GM06990 (cell line): ENCODE measurements around the gene PTPN6.

Source experiments
- DNase-seq: peaks from one replicate; pipeline ENCODE4 v3.0.0-alpha.2; 2011; ENCODE audit not compliant: insufficient read length; ENCODE audit errors: extremely low read depth
- H3K27me3 ChIP-seq: replicated peaks from 2 replicates; pipeline ENCODE4 v1.6.0; 2011; ENCODE audit warnings: low read length; ENCODE audit not compliant: control insufficient read depth, insufficient read depth
- H3K36me3 ChIP-seq: 2 replicates; pipeline ENCODE4 v1.5.1; 2011; ENCODE audit warnings: low read length; ENCODE audit not compliant: control insufficient read depth, insufficient read depth
- H3K4me3 ChIP-seq: replicated peaks from 2 replicates; pipeline ENCODE4 v1.5.1; 2011; ENCODE audit warnings: low read depth, mild to moderate bottlenecking, control low read depth, low read length
- TF ChIP-seq, protein P1 (sequence below): IDR thresholded peaks from 2 replicates; pipeline ENCODE4 v1.5.1; 2011; ENCODE audit warnings: low read length, control low read depth, mild to moderate bottlenecking, inconsistent platforms; ENCODE audit not compliant: insufficient read depth, poor library complexity, severe bottlenecking

Gene PTPN6

DNA sequence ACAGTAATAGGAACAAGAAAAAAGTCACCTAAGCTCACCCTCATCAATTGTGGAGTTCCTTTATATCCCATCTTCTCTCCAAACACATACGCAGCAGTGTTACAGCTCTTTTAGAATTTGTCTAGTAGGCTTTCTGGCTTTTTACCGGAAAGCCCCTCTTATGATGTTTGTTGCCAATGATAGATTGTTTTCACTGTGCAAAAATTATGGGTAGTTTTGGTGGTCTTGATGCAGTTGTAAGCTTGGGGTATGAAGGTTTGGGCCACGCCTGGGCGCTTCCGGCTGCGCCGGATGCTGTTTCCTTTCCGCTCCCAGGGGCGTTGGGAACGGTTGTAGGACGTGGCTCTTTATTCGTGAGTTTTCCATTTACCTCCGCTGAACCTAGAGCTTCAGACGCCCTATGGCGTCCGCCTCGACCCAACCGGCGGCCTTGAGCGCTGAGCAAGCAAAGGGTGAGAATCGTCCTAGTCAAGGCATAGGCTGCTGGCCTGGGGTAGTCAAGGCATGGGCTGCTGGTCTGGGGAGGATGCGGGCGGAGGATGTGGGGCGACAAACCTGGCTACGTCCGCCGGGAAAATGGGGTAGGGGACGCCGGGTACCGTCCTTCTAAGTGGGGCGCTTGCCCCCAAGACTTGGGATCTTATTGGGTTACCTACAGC lies 7.3 kb upstream of the PTPN6 start, which contains the start of the genes C12orf57 and RNU7-1:
Gene C12orf57 (plus strand): TSS at position 301 of the 659 bp plus-strand sequence. CDS start 100 bp downstream, at position 401.
Gene RNU7-1 (plus strand): TSS at position 95 of the 659 bp plus-strand sequence.
- TF ChIP-seq, protein P1, sequence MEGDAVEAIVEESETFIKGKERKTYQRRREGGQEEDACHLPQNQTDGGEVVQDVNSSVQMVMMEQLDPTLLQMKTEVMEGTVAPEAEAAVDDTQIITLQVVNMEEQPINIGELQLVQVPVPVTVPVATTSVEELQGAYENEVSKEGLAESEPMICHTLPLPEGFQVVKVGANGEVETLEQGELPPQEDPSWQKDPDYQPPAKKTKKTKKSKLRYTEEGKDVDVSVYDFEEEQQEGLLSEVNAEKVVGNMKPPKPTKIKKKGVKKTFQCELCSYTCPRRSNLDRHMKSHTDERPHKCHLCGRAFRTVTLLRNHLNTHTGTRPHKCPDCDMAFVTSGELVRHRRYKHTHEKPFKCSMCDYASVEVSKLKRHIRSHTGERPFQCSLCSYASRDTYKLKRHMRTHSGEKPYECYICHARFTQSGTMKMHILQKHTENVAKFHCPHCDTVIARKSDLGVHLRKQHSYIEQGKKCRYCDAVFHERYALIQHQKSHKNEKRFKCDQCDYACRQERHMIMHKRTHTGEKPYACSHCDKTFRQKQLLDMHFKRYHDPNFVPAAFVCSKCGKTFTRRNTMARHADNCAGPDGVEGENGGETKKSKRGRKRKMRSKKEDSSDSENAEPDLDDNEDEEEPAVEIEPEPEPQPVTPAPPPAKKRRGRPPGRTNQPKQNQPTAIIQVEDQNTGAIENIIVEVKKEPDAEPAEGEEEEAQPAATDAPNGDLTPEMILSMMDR: no peak
- DNase-seq: peak; percentile 98
- H3K27me3 ChIP-seq: no peaks in the 10 kb centered on the region

DNA sequence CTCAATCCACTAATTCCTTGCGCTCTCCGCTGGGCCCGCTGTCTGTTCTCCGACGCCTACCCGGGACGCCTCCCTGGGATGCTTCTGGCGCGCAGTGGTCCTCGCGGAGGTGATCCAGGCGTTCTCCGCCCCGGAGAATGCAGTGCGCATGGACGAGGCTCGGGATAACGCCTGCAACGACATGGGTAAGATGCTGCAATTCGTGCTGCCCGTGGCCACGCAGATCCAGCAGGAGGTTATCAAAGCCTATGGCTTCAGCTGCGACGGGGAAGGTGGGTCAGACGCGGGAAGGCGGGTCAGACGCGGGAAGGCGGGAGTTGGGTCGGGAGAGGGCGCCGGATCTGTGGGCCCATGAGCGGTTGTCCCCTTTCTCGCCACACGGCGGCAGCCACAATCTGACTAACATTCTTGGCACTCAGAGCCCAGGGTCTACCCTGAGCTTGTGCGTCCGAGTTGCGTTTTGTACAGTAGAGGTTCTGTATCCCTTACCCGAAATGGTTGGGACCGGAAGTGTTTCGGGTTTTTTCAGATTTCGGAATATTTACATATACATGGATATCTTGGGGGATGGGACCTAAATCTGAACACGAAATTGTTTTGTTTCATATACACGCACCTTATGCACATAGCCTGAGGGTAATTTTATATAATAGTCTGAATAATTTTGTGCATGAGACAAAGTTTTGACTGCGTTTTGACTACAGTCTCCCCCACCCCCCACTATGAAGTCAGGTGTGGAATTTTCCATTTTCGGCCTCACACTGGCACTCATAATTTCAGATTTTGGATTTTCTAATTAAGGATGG lies 6.6 kb upstream of the PTPN6 start:
- TF ChIP-seq, protein P1: peak; percentile 95
- H3K27me3 ChIP-seq: no peaks in the 10 kb centered on the region
- H3K4me3 ChIP-seq: peak overlapping the region; percentile 72
- no peaks in the 10 kb centered on the region for H3K36me3 ChIP-seq
- no peak for DNase-seq

More for the DNA sequence above, 7.3 kb upstream of the PTPN6 start, which contains the start of the genes C12orf57 and RNU7-1:
- Histone ChIP-seq H3K4me3 (peak within 1 kb of the TSS; percentile 72), H3K36me3 (no peaks in the 10 kb centered on the region; the same call in 1 of the 2 replicates)

DNA sequence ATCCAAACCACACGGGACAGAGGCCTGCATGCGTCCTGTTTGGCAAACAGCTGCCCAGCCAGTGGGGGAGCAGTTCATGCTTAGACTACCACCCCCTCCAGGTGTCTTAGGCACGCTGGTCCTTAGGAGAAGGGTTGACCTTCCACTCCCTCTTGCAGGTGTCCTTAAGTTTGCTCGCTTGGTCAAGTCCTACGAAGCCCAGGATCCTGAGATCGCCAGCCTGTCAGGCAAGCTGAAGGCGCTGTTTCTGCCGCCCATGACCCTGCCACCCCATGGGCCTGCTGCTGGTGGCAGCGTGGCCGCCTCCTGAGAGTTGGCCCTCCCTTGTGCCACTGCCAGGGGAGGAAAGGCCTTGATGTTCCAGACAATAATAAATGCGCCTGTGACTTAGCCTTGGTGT lies 5.5 kb upstream of the PTPN6 start:
- no peak for DNase-seq
- H3K27me3 ChIP-seq: no peaks in the 10 kb centered on the region
- TF ChIP-seq, protein P1: no peak
- no peaks in the 10 kb centered on the region for H3K36me3 ChIP-seq
- peak overlapping the region; percentile 72 for H3K4me3 ChIP-seq

DNA sequence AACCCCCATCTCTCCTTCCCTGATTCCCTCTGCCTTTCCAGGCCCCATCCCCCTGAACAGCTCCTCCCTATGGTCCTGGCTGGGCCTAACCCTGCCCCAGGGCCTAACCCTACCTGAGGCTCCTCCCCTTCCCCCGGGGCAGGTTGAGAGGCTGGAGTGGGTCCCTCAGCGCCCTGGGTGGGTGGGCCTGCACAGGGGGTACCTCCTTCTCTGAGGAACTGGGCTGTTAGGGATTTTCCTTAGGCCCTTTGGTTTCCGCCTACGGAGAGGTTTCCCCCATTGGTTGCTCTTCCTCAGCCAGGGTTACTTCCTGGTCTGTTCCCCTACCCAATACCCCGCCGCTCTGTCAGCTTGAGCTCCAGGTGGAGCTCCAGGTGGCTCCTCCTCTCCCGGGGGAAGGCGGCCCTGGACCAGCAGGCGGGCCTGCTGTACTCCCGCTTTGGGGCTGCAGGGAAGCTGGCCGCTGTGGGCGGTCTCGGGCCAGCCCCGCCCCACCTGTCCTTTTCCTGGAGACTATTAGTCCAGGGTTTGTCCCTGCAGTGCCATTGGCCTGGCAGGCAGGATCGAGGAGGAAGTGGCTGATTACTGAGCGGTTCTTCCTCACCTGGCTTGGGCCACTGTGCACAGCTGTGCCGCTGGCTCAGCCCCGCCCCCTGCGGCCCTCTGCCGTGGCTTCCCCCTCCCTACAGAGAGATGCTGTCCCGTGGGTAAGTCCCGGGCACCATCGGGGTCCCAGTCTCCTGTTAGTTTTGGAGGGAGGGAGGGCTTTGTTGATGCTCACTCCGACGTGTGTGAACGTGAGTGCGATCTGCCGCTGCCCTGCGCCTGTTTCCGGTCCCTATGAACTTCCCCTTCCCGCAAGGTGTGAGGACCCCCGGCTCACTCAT lies 4.9 kb upstream of the PTPN6 start:
- peak; percentile 87 for DNase-seq
- TF ChIP-seq, protein P1: no peak
- Histone ChIP-seq H3K4me3 (peak overlapping the region; percentile 72), H3K36me3 (no peaks in the 10 kb centered on the region), H3K27me3 (no peaks in the 10 kb centered on the region)

DNA sequence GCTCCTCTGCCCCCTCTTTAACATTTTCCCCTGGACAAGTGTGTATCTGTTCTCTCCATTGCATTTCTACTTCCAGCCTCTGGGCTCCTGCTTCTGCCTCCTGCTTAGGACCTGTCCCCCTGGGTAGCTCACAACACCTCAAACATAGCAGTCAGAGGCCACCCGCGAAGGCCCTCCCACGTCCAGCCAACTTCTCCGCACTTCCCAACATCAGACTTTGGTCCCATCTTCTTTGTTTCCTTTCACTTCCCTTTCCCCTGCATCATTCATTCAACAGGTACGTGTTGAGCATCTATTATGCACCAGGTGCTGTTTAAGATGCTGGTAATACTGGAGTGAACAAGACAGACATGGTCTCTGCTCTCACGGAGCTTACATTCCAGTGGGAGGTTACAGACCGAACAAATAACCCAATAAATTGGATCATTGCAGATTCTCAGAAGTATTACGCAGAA lies 4.2 kb upstream of the PTPN6 start:
- no peaks in the 10 kb centered on the region for H3K36me3 ChIP-seq
- no peak for DNase-seq
- no peaks in the 10 kb centered on the region for H3K27me3 ChIP-seq
- TF ChIP-seq, protein P1: peak; percentile 2
- H3K4me3 ChIP-seq: peak overlapping the region; percentile 72
